BE2C (cell line): ENCODE measurements around the gene AGAP1.

ENCODE experiments used
- DNase-seq: peaks from one replicate; pipeline ENCODE4 v3.0.0-alpha.2; 2020
- H3K27me3 ChIP-seq: fragments of 250-450 bp; sonication (Bioruptor Pico); 2 replicates; pipeline ENCODE4 v1.5.1; 2020; ENCODE audit warnings: mild to moderate bottlenecking
- H3K36me3 ChIP-seq: fragments of 250-450 bp; sonication (Bioruptor Pico); 2 replicates; pipeline ENCODE4 v1.5.1; 2020; ENCODE audit warnings: mild to moderate bottlenecking
- H3K4me1 ChIP-seq: fragments of 250-450 bp; sonication (Bioruptor Pico); 2 replicates; pipeline ENCODE4 v1.5.1; 2020
- H3K4me3 ChIP-seq: 2 replicates; pipeline ENCODE4 v1.5.1; 2011; ENCODE audit warnings: low read depth, low read length
- H3K9me3 ChIP-seq: fragments of 250-450 bp; sonication (Bioruptor Pico); 2 replicates; pipeline ENCODE4 v1.5.1; 2020
- TF ChIP-seq, protein P1 (sequence below): IDR thresholded peaks from 2 replicates; pipeline ENCODE4 v1.5.1; 2012; ENCODE audit warnings: mild to moderate bottlenecking, low read depth, low read length

The AGAP1 gene

DNA sequence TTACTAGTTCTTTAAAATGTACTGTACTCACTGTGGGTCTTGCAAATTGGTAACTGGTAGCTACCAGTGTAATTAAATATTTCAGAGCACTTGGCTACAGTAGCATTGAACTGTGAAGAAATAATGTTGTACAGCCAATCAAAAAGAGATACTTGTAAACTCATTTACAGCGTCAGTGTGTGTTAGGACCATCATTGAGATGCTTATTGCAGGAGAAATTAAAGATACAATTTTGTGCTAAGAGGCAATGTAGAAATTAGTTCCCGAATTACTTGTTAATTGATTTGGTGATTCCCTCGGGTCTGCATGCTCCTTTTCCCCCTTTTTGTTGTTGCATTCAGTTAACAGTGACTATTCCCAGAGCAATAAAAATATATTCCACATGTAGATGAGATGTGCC lies 330.5 kb downstream of the AGAP1 start:
- no peaks in the 10 kb centered on the region for H3K9me3 ChIP-seq
- no peak overlapping the region for H3K4me3 ChIP-seq
- no peak for DNase-seq
- TF ChIP-seq, protein P1, sequence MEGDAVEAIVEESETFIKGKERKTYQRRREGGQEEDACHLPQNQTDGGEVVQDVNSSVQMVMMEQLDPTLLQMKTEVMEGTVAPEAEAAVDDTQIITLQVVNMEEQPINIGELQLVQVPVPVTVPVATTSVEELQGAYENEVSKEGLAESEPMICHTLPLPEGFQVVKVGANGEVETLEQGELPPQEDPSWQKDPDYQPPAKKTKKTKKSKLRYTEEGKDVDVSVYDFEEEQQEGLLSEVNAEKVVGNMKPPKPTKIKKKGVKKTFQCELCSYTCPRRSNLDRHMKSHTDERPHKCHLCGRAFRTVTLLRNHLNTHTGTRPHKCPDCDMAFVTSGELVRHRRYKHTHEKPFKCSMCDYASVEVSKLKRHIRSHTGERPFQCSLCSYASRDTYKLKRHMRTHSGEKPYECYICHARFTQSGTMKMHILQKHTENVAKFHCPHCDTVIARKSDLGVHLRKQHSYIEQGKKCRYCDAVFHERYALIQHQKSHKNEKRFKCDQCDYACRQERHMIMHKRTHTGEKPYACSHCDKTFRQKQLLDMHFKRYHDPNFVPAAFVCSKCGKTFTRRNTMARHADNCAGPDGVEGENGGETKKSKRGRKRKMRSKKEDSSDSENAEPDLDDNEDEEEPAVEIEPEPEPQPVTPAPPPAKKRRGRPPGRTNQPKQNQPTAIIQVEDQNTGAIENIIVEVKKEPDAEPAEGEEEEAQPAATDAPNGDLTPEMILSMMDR, result no peak
- no peaks in the 10 kb centered on the region for H3K4me1 ChIP-seq
- H3K27me3 ChIP-seq, result no peaks in the 10 kb centered on the region
- H3K36me3 ChIP-seq, result no peaks in the 10 kb centered on the region

DNA sequence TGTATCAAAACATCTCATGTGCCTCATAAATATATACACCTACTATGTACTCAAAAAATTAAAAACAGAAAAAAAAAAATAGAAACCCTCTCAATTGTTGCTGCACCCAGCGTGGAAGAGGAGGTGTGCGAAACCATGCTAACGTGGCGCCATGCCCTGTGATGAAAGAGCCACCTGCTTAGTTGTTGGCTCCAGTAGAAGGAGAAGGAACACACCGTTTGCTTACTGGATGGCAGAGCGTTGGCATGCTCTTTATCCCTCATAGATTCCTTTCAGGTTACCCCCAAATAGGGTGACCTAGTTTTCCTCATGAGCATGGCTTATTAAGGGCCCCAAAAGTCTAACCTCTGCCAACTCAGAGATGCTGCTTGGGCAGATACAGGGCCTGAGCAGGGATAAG lies 332.1 kb downstream of the AGAP1 start:
- Histone ChIP-seq H3K4me3 (no peak overlapping the region), H3K9me3 (no peaks in the 10 kb centered on the region), H3K27me3 (no peaks in the 10 kb centered on the region), H3K36me3 (no peaks in the 10 kb centered on the region), H3K4me1 (no peaks in the 10 kb centered on the region)
- no peak for DNase-seq
- TF ChIP-seq, protein P1, result no peak

DNA sequence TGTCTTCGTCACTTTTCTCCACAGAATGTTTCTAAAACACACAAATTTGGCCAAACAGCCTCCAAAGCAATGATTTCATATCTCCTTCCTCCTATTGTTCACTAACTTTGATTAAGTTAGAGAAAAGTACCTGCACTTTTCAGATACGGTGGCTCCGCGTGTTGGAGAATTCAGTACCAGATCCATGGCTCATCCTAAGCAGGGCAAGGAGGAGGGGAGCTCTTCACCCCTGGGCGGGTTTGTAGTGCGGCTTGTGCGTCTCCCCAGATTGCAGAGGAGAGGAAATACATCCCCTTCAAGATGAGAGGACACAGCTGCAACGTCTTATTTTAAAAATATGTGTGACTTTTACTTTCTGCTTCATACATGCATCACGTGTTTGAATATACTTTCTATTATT lies 333.0 kb downstream of the AGAP1 start:
- Histone ChIP-seq H3K4me1 (no peaks in the 10 kb centered on the region), H3K36me3 (no peaks in the 10 kb centered on the region), H3K9me3 (no peaks in the 10 kb centered on the region), H3K4me3 (no peak overlapping the region), H3K27me3 (no peaks in the 10 kb centered on the region)
- no peak for DNase-seq
- TF ChIP-seq, protein P1, result no peak

DNA sequence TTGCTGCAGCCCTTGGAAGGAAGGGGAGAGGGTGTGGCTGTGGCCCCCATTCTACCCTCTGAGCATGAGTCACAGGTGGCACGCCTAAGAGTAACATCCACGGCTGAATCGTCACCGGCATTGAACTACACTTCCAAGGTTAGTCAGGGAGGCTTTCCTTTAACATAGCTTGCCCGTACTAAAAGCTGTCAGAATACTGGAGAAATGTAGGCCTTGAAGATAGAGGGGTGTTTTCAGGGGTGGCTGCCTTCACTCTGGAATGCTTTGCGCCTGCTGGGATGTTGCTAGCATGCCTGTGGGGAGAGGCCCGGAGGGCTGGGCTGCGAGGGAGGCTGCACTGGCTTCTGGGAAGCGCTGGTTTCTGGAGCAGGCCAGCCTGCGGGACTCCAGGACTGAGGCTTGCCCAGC lies 333.7 kb downstream of the AGAP1 start:
- no peak for DNase-seq
- no peaks in the 10 kb centered on the region for H3K27me3 ChIP-seq
- TF ChIP-seq, protein P1, result no peak
- H3K4me1 ChIP-seq, result no peaks in the 10 kb centered on the region
- no peaks in the 10 kb centered on the region for H3K36me3 ChIP-seq
- no peak overlapping the region for H3K4me3 ChIP-seq
- H3K9me3 ChIP-seq, result no peaks in the 10 kb centered on the region

DNA sequence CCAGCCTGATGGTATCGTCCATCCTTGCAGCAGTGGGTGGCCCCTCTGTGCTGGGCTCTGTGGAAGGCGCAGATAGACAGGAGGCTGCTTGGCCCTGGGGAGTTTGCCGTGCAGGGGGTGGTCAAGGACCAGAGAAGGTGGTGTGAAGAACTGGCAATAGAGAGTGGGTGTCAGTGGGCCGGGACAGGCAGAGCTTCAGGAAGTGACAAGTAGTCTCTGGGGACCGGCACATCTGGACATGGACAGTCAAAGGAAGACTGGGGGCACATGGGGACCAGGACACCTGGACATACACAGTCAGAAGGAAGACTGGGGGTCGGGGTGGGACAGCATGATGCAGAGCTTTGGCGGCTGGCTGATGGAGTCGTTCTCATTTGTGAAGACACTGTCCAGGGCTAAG lies 335.9 kb downstream of the AGAP1 start:
- Histone ChIP-seq H3K4me3 (no peak overlapping the region), H3K36me3 (no peaks in the 10 kb centered on the region), H3K27me3 (no peaks in the 10 kb centered on the region), H3K9me3 (no peaks in the 10 kb centered on the region), H3K4me1 (no peaks in the 10 kb centered on the region)
- TF ChIP-seq, protein P1, result no peak
- DNase-seq, result no peak

DNA sequence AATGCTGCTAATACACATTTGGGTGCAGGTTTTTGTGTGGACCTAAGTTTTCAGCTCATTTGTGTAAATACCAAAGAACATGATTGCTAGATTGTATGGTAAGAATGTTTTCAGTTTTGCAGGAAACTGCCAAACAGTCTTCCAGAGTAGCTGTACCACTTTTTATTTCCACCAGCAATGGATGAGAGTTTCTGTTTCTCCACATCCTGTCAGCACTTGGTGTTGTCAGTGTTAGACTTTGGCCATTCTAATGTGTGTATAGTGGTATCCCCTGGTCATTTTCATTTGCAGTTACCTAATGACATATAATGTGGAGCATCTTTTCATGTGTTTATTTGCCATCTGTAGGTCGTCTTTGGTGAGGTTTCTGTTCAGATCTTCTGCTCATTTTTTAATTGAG lies 337.9 kb downstream of the AGAP1 start:
- Histone ChIP-seq H3K36me3 (no peaks in the 10 kb centered on the region), H3K9me3 (no peaks in the 10 kb centered on the region), H3K4me3 (no peak overlapping the region), H3K4me1 (no peaks in the 10 kb centered on the region), H3K27me3 (no peaks in the 10 kb centered on the region)
- DNase-seq, result no peak
- TF ChIP-seq, protein P1, result no peak
